ENCODE measurements around the gene LDLRAD4. TPM values are rescaled to one million over a fixed set of nuclear protein-coding genes. Genes with fewer than 3 reads are reported as not detected.

The LDLRAD4 gene
- total RNA-seq, 1 donor: under 0.01 TPM

DNA sequence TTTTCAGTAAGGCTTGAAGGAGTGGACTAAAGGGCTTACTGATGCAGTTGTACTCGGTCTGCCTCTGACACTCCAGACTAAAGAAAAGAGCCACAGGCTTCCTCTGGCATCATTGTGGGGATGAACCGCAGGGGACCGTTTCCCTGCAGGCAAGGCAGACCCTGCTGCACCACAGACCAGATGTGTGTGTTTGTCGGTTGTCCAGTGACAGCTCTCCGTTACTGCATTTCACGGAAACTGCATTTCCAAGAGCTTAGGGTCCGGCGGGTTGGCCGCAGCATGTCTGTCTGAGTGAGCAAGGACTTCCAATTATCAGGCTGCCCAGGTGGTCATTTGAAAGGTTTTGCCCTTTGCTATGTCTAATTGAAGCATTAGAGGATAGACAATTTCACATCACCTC lies 409.7 kb downstream of the LDLRAD4 start:
- H3K4me1 ChIP-seq (ENCODE audit: insufficient read depth, low read length): no peaks in the 10 kb centered on the region
- DNase-seq (ENCODE audit: insufficient read length, low spot score, missing footprints): no peak
- no peak overlapping the region for H3K27ac ChIP-seq (ENCODE audit: low read depth, low read length)
- H3K36me3 ChIP-seq (ENCODE audit: insufficient read depth, low read length): no peaks in the 10 kb centered on the region
- TF ChIP-seq, protein P1, sequence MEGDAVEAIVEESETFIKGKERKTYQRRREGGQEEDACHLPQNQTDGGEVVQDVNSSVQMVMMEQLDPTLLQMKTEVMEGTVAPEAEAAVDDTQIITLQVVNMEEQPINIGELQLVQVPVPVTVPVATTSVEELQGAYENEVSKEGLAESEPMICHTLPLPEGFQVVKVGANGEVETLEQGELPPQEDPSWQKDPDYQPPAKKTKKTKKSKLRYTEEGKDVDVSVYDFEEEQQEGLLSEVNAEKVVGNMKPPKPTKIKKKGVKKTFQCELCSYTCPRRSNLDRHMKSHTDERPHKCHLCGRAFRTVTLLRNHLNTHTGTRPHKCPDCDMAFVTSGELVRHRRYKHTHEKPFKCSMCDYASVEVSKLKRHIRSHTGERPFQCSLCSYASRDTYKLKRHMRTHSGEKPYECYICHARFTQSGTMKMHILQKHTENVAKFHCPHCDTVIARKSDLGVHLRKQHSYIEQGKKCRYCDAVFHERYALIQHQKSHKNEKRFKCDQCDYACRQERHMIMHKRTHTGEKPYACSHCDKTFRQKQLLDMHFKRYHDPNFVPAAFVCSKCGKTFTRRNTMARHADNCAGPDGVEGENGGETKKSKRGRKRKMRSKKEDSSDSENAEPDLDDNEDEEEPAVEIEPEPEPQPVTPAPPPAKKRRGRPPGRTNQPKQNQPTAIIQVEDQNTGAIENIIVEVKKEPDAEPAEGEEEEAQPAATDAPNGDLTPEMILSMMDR (IDR thresholded peaks at IDR 0.05; ENCODE audit: extremely low read depth, low read depth, low read length): no peak
- no peak overlapping the region for H3K4me2 ChIP-seq (ENCODE audit: insufficient read depth, low read length)
- no peak overlapping the region for H2AFZ ChIP-seq (ENCODE audit: low read length)
- H4K20me1 ChIP-seq (ENCODE audit: insufficient read depth, low read length): no peaks in the 10 kb centered on the region
- no peak overlapping the region for H3K4me3 ChIP-seq (ENCODE audit: insufficient read depth, low read length)
- peaks cover 4% of the 10 kb centered on the region for H3K27me3 ChIP-seq (ENCODE audit: insufficient read depth, low read length)
- no peaks in the 10 kb centered on the region for H3K9me3 ChIP-seq (ENCODE audit: low read depth, low read length)
- no peaks in the 10 kb centered on the region for H3K79me2 ChIP-seq (ENCODE audit: insufficient read depth, low read length)

DNA sequence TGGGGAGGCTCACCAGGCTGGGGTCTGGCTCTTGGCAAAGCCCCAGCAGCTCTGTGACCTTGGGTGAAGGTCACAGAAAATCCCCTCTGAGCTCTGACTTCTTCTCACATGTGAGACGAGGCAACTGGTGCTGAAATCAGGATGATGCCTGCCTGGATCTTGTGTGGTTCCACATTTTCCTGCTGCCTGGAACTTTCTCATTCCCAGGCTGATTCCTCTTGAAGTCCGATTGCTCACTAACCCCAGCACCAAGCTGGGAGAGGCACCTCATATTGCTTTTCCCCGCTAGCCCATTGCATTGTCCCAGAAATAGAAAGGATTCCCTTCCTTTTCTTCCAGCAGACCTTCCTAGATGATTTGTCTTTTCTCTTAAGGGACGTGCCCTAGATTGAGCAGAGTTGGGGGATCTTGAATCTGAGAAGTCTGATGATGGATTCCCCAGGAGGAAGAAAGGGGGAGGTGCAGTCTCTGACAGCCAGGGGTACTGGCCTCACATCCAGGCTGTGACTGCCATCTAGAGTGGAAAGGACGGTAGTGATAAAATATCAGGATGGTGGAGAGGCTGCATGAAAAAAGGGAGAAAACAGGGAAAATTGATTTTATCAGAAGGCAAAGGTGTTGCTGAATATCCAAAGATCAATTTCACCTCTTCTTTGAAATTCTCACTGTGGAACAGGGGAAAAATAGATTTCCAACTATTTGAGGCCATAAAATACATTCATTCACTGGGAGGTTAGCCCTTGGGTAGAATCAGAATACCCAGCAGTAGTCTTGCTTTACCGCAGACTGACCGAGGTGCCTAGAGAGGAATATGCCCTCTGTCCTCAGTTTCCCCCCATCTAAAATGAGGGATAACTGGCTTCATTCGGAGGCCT lies 411.5 kb downstream of the LDLRAD4 start:
- no peaks in the 10 kb centered on the region for H4K20me1 ChIP-seq (ENCODE audit: insufficient read depth, low read length)
- H3K27ac ChIP-seq (ENCODE audit: low read depth, low read length): no peak overlapping the region
- no peaks in the 10 kb centered on the region for H3K79me2 ChIP-seq (ENCODE audit: insufficient read depth, low read length)
- H3K4me2 ChIP-seq (ENCODE audit: insufficient read depth, low read length): no peak overlapping the region
- no peaks in the 10 kb centered on the region for H3K4me1 ChIP-seq (ENCODE audit: insufficient read depth, low read length)
- H3K4me3 ChIP-seq (ENCODE audit: insufficient read depth, low read length): no peak overlapping the region
- peaks cover 4% of the 10 kb centered on the region for H3K27me3 ChIP-seq (ENCODE audit: insufficient read depth, low read length)
- no peak overlapping the region for H2AFZ ChIP-seq (ENCODE audit: low read length)
- DNase-seq (ENCODE audit: insufficient read length, low spot score, missing footprints): peak; percentile 97
- H3K36me3 ChIP-seq (ENCODE audit: insufficient read depth, low read length): no peaks in the 10 kb centered on the region
- TF ChIP-seq, protein P1 (IDR thresholded peaks at IDR 0.05; ENCODE audit: extremely low read depth, low read depth, low read length): peak; percentile 73
- no peaks in the 10 kb centered on the region for H3K9me3 ChIP-seq (ENCODE audit: low read depth, low read length)

DNA sequence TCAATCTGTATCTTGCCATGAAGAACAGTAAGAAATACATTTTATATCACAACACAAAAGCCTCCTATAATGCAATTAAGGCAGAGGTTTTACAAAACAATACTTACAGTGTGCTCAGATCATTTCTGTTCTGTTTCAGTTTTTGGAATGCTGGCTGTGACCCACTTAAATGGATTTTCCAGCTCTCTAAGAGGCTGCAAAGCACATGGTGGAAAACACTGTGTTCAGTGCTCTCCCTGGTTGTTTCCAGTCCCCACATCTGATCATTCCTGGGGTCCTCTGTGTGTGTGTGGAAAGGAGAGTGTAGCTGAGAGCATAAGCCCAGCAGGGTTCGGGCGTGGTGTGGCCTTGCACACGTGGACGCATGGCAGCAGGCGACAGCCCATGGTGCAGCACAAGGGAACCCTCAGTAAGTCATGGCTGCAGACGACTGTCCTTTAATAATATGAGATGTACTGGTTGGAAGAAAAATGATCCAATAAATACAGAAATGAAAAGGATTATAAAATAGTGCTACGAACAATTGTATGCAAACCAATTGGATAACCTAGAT lies 412.2 kb downstream of the LDLRAD4 start:
- Histone ChIP-seq H3K79me2 (ENCODE audit: insufficient read depth, low read length) (no peaks in the 10 kb centered on the region), H4K20me1 (ENCODE audit: insufficient read depth, low read length) (no peaks in the 10 kb centered on the region), H3K9me3 (ENCODE audit: low read depth, low read length) (no peaks in the 10 kb centered on the region), H3K4me2 (ENCODE audit: insufficient read depth, low read length) (no peak overlapping the region), H3K36me3 (ENCODE audit: insufficient read depth, low read length) (no peaks in the 10 kb centered on the region), H3K27me3 (ENCODE audit: insufficient read depth, low read length) (peaks cover 4% of the 10 kb centered on the region), H3K4me3 (ENCODE audit: insufficient read depth, low read length) (no peak overlapping the region), H2AFZ (ENCODE audit: low read length) (no peak overlapping the region), H3K4me1 (ENCODE audit: insufficient read depth, low read length) (no peaks in the 10 kb centered on the region), H3K27ac (ENCODE audit: low read depth, low read length) (no peak overlapping the region)
- DNase-seq (ENCODE audit: insufficient read length, low spot score, missing footprints): peak; percentile 56
- TF ChIP-seq, protein P1 (IDR thresholded peaks at IDR 0.05; ENCODE audit: extremely low read depth, low read depth, low read length): no peak

DNA sequence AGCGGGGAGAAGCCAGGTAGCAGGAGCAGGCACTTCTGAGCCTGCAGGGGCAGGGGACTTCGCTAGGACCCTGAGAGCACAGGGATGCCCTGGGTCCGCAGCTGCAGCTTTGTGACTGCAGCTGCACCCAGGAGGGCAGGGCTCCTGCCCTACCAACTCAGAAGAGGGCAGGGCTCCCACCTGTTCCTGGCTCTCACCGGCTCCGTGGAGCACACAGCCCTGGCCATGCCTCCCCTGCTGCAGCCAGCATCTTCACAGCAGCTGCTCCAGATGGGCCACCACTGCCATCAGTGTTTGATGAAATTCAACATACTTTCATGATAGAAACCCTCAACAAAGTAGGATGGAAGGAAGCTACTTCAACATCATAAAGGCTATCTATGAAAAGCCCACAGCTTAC lies 415.1 kb downstream of the LDLRAD4 start:
- Histone ChIP-seq H2AFZ (ENCODE audit: low read length) (no peak overlapping the region), H3K9me3 (ENCODE audit: low read depth, low read length) (no peaks in the 10 kb centered on the region), H3K4me1 (ENCODE audit: insufficient read depth, low read length) (no peaks in the 10 kb centered on the region), H4K20me1 (ENCODE audit: insufficient read depth, low read length) (no peaks in the 10 kb centered on the region), H3K4me3 (ENCODE audit: insufficient read depth, low read length) (no peak overlapping the region), H3K27me3 (ENCODE audit: insufficient read depth, low read length) (peaks cover 4% of the 10 kb centered on the region), H3K79me2 (ENCODE audit: insufficient read depth, low read length) (no peaks in the 10 kb centered on the region), H3K4me2 (ENCODE audit: insufficient read depth, low read length) (no peak overlapping the region), H3K36me3 (ENCODE audit: insufficient read depth, low read length) (no peaks in the 10 kb centered on the region), H3K27ac (ENCODE audit: low read depth, low read length) (no peak overlapping the region)
- TF ChIP-seq, protein P1 (IDR thresholded peaks at IDR 0.05; ENCODE audit: extremely low read depth, low read depth, low read length): no peak
- no peak for DNase-seq (ENCODE audit: insufficient read length, low spot score, missing footprints)
